Lower leg skin (tissue), 4 donors: ENCODE results near the gene RIPOR2. TPM values are rescaled to one million over a fixed set of nuclear protein-coding genes. Genes with fewer than 3 reads are reported as not detected.

Source experiments
- DNase-seq, 2 donors: peaks; one replicate each; pipeline ENCODE4 v3.0.0-alpha.2; 2019; ENCODE audit warnings: low spot score in 2 of 2
- H3K4me3 ChIP-seq: fragments of 200-600 bp; sonication (generic); 2 replicates; pipeline ENCODE4 v1.5.1; 2017; ENCODE audit warnings: mild to moderate bottlenecking, low read depth; ENCODE audit not compliant: poor library complexity, severe bottlenecking
- POLR2A ChIP-seq, 2 donors: fragments of 450-650 bp; IDR thresholded peaks; one replicate each; pipeline ENCODE4 v1.6.1; 2016 to 2017; ENCODE audit warnings: antibody characterized with exemption in 2 of 2, mild to moderate bottlenecking in 1 of 2, moderate library complexity in 1 of 2
- WGBS, 2 donors: methylation state at CpG; one replicate each; pipeline ENCODE4 v1.1.5; 2018; 5-methylcytosine and 5-hydroxymethylcytosine counted together
- intact Hi-C: fragments of 100-400 bp; cut with DNase I; formaldehyde crosslinking; loops from one replicate; pipeline ENCODE4 v1.15.0; 2023; ENCODE audit warnings: low total_unique reads
- total RNA-seq, 4 donors: library from RNA; depleted of rRNA; stranded (reverse); fragments of >200 nt; gene quantifications; one replicate each; pipeline ENCODE4 v1.1.0, GENCODE V29; 2016
- TF ChIP-seq, protein P1 (sequence below), 3 donors: fragments of 450-650 bp; IDR thresholded peaks; one replicate each; pipeline ENCODE4 v1.5.1; 2016; ENCODE audit warnings: antibody characterized with exemption in 3 of 3, mild to moderate bottlenecking in 3 of 3, moderate library complexity in 2 of 3

Gene RIPOR2, protein sequence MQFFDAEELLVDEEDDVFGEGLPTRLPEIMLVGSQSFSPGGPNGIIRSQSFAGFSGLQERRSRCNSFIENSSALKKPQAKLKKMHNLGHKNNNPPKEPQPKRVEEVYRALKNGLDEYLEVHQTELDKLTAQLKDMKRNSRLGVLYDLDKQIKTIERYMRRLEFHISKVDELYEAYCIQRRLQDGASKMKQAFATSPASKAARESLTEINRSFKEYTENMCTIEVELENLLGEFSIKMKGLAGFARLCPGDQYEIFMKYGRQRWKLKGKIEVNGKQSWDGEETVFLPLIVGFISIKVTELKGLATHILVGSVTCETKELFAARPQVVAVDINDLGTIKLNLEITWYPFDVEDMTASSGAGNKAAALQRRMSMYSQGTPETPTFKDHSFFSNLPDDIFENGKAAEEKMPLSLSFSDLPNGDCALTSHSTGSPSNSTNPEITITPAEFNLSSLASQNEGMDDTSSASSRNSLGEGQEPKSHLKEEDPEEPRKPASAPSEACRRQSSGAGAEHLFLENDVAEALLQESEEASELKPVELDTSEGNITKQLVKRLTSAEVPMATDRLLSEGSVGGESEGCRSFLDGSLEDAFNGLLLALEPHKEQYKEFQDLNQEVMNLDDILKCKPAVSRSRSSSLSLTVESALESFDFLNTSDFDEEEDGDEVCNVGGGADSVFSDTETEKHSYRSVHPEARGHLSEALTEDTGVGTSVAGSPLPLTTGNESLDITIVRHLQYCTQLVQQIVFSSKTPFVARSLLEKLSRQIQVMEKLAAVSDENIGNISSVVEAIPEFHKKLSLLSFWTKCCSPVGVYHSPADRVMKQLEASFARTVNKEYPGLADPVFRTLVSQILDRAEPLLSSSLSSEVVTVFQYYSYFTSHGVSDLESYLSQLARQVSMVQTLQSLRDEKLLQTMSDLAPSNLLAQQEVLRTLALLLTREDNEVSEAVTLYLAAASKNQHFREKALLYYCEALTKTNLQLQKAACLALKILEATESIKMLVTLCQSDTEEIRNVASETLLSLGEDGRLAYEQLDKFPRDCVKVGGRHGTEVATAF
- 10 to 100 TPM in 2 of 4 donors, 1 to 10 TPM in 2; 5.2 to 21.3 (median 8.6) TPM for total RNA-seq

DNA sequence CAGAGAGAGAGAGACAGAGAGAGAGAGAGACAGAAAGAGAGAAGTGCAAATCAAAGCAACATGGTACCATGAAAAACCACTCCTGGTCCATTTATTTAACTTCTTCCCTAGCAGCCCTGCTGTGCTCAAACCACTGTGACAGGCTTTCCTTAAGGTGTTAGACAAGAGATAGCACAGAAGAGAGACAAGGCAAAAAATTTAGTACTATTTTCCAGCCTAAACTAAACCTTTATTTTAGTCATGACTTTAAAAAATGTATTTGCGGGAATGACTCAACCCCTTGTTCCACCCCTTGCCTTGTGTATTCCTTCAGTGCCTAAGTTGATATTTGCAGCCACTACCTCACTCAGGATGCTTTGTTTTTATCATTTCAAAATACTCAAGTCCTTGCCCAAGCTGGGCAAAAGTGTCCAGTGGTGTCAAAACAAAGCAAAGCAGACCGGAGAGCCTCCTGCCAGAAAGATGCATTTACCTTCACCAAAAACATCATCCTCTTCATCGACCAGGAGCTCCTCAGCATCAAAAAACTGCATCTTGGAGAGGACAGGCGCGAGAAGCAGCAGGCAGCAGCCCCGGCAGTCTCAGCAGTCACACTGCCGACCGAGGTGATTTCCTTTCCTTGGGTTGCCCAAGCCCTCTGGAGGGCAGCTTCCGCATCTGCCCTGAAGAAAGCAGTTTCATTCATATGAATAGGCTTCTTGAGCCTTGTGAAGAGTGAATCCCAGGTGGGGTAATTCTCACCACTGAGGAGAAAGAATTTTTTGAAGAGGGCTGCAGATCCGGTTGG lies at the start of gene RIPOR2:
Gene RIPOR2 (minus strand): TSS at position 595 of the 787 bp plus-strand sequence. CDS start 62 bp downstream, at position 533.
- H3K4me3 ChIP-seq = no peak within 1 kb of the TSS
- no peak for DNase-seq
- intact Hi-C loops = no loop called here
- WGBS, 2 donors = 69 to 72% methylated on average over 10 of the region's 10 CpGs
- TF ChIP-seq, protein P1, sequence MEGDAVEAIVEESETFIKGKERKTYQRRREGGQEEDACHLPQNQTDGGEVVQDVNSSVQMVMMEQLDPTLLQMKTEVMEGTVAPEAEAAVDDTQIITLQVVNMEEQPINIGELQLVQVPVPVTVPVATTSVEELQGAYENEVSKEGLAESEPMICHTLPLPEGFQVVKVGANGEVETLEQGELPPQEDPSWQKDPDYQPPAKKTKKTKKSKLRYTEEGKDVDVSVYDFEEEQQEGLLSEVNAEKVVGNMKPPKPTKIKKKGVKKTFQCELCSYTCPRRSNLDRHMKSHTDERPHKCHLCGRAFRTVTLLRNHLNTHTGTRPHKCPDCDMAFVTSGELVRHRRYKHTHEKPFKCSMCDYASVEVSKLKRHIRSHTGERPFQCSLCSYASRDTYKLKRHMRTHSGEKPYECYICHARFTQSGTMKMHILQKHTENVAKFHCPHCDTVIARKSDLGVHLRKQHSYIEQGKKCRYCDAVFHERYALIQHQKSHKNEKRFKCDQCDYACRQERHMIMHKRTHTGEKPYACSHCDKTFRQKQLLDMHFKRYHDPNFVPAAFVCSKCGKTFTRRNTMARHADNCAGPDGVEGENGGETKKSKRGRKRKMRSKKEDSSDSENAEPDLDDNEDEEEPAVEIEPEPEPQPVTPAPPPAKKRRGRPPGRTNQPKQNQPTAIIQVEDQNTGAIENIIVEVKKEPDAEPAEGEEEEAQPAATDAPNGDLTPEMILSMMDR (IDR thresholded peaks at IDR 0.05) = no peak
- no peak for TF ChIP-seq POLR2A (IDR thresholded peaks at IDR 0.05)

DNA sequence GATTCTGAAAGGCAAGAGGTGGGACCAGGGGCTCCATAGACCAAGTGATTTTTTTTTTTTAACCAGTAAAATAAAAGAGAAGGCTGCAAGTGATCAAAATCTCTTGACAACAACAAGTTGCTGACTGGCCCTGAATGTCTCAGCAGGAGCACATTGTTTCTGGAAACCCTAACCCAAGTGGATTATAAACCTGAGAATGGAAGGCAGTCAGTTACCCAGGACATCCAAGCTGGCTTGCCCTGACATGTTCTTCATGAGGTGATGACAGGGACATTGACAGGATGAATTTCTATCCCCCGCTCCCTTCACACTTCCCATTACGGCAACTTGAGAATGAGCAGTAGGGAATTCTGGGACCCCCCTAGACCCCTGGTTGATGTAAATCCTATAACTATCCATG lies 49.6 kb upstream of the RIPOR2 start:
- no peak for DNase-seq
- no peak overlapping the region for H3K4me3 ChIP-seq
- WGBS, 2 donors = 94 to 100% methylated on average over 2 of the region's 2 CpGs
- TF ChIP-seq, protein P1 (IDR thresholded peaks at IDR 0.05) = no peak
- TF ChIP-seq POLR2A (IDR thresholded peaks at IDR 0.05) = no peak
- intact Hi-C loops = no loop called here

DNA sequence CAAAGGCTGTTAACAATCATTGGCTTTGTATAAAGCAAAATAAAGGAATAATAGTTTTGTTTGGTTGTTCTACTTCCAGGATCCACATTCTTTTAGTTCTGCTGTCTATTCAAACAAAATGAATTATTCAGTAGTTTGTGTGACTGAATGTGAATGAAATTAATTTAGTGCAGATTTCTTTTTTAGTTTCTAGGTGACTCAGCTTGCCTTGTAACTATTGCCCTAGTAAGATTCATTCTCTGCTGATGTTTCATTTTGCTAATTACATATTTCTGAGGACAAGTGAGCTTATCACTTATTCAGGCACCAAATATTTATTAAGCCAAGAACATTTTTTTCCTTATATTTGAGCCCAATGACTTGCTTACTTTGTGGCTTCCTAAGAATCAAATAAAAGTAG lies 46.5 kb upstream of the RIPOR2 start:
- no peak for TF ChIP-seq POLR2A (IDR thresholded peaks at IDR 0.05)
- TF ChIP-seq, protein P1 (IDR thresholded peaks at IDR 0.05) = no peak
- intact Hi-C loops = no loop called here
- no peak for DNase-seq
- no peak overlapping the region for H3K4me3 ChIP-seq

DNA sequence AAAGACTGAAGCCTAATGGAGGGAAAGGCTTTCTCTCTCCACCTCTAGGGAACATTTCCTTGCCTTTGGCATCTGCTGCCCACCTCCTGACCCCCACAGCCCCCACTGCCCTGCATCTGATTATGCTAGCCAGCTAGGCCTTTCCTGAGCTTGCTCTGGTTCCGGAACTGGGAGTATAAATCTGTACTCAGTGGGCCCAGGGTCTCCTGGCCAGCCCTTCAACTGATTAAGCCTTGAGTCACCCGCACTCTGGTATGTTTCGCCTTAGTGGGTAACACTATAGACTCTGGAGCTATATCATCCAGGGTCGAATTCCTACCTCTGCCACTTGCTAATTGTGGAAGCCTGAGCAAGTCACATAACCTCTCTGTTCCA lies 45.6 kb upstream of the RIPOR2 start:
- H3K4me3 ChIP-seq = no peak overlapping the region
- 89 to 93% methylated on average over 4 of the region's 4 CpGs for WGBS, 2 donors
- TF ChIP-seq POLR2A (IDR thresholded peaks at IDR 0.05) = no peak
- TF ChIP-seq, protein P1 (IDR thresholded peaks at IDR 0.05) = no peak
- intact Hi-C loops = no loop called here
- no peak for DNase-seq
